Measurements from ENCODE around the gene SDK1.
A peak's percentile ranks its signal among the peaks of the same experiment; 100 is the strongest.

The SDK1 gene

GRCh38 chr7:3425087-3425486 lies 124.0 kb downstream of the SDK1 start:
- DNase-seq: no peak

- no peak for DNase-seq
Measured at GRCh38 chr7:3426064-3426463, 125.0 kb downstream of the SDK1 start.

GRCh38 chr7:3427957-3428356 lies 126.9 kb downstream of the SDK1 start:
- no peak for DNase-seq

DNA sequence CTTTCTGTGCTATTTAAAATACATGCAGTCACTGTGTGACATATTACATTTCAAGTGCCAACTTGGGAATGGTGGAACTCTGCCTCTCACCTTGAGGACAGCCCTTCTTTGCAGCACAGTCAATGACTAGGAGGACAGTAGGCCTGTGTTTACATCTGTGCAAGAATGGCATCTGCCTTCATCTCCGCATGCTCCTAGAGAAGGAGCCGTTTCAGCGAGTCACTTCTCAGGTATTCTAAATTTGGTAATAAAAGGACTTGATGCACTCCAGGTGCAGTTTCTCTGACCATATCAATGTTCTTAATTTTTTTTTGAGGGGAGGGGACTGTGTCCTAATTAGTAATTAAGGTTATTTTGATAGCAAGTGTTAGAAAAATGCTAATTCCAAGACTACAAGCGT lies 128.9 kb downstream of the SDK1 start:
- DNase-seq: peak; percentile 79

DNA sequence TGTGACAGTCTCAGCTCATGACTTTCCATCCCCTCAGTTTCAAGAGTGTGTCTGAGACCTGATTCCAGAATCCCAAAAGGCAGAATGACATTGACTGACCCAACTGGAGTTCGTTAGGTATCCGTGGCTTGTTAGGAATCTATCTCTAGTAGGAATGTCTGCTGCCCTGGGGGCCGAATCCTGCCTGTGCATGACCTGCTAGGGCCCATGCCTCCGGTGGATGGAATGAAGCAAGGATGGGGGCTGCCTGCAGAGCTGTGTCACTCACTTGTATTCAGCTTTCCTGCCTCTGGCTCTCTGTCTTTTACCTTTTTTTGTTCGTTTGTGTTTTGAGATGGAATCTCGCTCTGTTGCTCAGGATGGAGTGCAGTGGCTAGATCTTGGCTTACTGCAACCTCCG lies 129.5 kb downstream of the SDK1 start:
- peak; percentile 98 for DNase-seq

- no peak for DNase-seq
Measured at GRCh38 chr7:3431306-3431705, 130.3 kb downstream of the SDK1 start.

GRCh38 chr7:3432911-3433310 lies 131.9 kb downstream of the SDK1 start:
- DNase-seq: no peak

DNA sequence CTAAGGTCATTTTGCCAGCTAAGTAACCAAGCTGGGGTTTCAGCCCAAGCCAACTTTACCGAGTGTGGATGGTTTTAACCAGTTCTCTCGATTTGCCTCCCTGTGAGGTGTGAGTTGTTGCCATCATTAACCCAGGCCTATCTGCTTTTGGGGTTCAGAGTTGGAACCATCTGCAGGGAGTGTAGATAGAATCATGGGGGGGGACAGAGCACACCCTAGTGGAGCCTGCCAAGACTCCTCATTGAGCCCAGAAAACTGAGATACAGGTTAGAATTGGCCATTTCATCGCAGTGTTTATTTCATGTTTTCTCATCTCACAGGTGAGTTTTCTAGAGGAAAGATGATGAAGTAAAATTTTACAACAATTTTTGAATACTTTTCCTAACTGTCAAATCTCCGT lies 133.6 kb downstream of the SDK1 start:
- DNase-seq: no peak

DNA sequence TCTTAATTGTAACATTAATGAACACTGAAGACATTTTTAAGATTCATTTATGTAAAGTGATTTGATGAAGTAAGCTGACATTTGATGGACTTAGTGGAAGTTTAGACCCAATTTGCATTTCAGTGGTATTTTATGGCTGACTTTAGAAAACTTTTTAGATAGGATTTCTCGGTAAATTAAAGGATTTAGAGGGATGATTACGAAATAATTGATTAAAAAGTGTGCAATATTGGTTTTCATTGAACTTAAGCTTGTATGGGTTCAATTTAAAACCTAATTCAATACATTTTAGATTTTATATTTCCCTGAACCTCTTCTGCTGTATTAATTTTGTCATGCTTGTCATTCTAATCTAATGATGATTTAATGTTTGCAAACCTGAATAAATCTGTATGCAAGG lies 135.1 kb downstream of the SDK1 start:
- DNase-seq: no peak

GRCh38 chr7:3436746-3437145 lies 135.7 kb downstream of the SDK1 start:
- no peak for DNase-seq

DNA sequence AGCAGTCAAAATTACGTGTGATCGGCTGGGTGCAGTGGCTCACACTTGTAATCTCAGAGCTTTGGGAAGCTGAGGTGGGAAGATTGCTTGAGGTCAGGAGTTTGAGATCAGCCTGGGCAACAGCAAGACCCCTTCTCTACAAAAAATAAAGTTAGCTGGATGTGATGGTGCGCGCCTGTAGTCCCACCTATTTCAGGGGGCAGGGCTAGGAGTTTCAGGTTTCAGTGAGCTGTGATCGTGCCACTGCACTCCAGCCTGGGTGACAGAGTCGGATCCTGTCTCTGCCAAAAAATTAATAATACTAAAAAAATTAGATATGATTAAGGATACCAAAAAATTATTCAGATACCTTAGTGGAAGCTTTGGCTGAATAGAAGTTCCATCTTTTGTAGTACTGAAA lies 136.4 kb downstream of the SDK1 start:
- DNase-seq: no peak

DNA sequence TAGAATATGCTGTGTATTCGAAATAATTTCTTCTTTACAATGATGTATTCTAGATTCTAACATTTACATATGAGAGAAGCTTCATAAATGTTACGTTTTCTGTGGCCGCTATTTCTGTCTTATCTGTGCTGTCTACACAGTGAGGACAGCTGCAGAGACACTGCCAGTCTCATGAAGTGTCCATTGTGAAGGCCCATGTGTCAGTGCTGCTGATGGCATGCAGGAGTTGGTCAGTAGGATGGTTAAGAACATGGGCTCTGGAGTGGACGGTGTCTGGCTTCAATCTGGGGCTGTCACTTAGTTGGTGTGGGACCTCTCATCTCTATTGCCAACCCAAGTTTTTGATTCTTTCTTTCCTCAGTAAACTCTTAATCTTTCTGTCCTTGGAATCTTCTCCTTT lies 137.3 kb downstream of the SDK1 start:
- DNase-seq: peak; percentile 78

- no peak for DNase-seq
Measured at GRCh38 chr7:3439333-3440030, 138.4 kb downstream of the SDK1 start.

DNA sequence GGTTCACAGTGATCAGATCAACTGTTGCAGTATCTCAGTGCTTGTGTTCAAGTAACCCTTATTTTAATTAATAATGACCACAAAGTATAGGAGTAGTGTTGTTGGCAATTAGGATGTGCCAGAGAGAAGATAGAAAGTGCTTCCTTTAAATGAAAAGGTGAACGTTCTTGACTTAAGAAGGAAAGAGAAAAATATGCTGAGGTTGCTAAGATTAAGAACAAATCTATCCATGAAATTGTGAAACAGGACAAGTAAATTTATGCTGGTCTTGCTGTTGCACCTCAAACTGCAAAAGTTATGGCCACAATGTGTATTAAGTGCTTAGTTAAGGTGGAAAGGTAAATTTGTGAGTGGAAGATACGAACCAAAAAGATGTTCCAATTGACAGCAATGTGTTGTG lies 139.5 kb downstream of the SDK1 start:
- DNase-seq: no peak

DNA sequence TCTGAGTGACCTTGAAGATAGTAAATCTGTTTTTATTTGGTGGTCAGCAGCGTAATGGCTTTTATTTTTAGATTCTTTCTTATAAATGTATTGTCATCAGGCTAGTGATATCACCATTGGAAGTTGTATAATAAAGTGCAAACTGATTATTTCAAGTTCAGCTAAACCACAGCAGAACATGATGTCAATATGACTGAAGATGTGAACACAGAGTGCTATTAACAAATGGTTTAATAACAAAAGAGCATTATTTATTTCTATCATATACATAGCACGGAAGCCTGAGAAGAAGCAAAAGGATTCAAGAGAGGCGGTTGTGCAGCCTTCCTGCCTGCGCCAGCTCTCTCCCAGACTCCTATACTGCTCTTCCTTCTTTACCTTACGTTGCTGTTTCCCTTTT lies 142.7 kb downstream of the SDK1 start:
- no peak for DNase-seq

DNA sequence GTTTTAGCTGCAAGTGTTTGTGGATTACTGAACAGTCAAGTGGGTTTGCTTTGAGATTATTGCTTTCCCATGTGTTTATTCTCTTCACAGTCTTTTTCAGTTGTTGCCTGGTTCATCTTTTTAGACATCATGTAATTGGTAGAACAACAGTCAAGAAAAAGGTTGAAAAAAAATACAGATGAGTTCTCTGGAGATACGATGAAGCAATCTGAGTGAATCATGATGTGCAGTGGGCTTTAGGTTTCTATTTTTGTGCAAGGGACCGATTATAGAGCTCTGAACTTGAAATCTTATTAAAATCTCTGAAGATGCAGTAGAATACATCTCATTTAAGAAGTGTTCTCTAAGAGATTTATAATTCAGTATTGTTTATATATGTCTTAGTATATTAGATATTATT lies 145.7 kb downstream of the SDK1 start:
- no peak for DNase-seq

GRCh38 chr7:3451701-3452100 lies 150.6 kb downstream of the SDK1 start:
- no peak for DNase-seq

DNA sequence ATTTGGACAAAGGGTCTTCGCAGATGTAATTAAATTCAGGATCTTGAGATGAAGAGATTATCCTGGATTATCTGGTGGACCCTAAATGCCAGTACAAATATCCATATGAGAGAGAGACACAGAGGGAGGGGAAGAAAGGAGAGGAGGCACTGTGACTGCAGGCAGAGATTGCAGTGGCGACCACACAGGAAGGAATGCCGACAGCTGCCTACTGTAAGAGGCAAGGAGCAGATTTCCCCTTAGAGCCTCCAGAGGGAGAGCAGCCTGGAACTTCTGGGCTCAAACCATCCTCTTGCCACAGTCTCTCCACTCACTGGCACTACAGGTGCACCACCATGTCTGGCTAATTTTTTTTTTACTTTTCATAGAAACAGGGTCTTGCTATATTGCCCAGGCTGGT lies 152.3 kb downstream of the SDK1 start:
- peak; percentile 79 for DNase-seq

- DNase-seq: no peak
Measured at GRCh38 chr7:3455806-3456595, 154.9 kb downstream of the SDK1 start.

DNA sequence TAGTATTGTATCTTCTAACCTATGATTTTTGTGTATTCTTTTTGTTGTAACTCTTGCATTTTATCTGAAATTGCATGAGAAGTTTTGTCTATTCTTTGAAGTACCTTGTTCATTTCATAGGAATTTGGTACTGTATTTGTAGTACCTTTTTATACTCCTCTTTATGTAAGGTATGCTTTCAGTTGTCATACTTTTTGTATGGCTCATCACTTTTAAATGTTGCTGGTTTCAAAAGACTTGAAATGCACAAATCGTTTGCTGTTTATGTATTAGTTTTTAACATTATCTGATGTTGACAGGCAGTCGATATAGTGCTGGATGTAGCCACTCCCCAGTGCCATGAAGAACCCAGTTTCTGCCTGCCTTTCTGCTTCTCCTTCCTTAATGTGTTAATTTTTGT lies 158.1 kb downstream of the SDK1 start:
- no peak for DNase-seq

- DNase-seq: no peak
Measured at GRCh38 chr7:3461923-3462322, 160.9 kb downstream of the SDK1 start.

GRCh38 chr7:3463696-3464095 lies 162.6 kb downstream of the SDK1 start:
- peak; percentile 64 for DNase-seq

- no peak for DNase-seq
Measured at GRCh38 chr7:3464900-3465622, 164.0 kb downstream of the SDK1 start.

- DNase-seq: no peak
Measured at GRCh38 chr7:3466261-3466660, 165.2 kb downstream of the SDK1 start.

Measured in islet precursor cell (in vitro differentiated cells).